Activated naive CD8-positive, alpha-beta T cell treated with anti-CD3 and anti-CD28 coated beads, Interleukin-2, amount 50 U/mL, for 24 hours (primary cell): Measurements from ENCODE around the gene CHD3.

Experiments
- ATAC-seq: fragments of 150-1000 bp; cut with Tn5 transposase; one replicate; pipeline ENCODE4 v1.10.0; 2021
- DNase-seq: peaks from one replicate; pipeline ENCODE4 v3.0.0; 2021
- H3K27ac Mint-ChIP-seq: one replicate; pipeline ENCODE4 v1.8.0; 2021; ENCODE audit warnings: mild to moderate bottlenecking, mixed read lengths
- H3K27me3 Mint-ChIP-seq: one replicate; pipeline ENCODE4 v1.8.0; 2021; ENCODE audit warnings: mixed read lengths
- H3K36me3 Mint-ChIP-seq: one replicate; pipeline ENCODE4 v1.8.0; 2021; ENCODE audit warnings: low read depth, mixed read lengths
- H3K4me1 Mint-ChIP-seq: one replicate; pipeline ENCODE4 v1.8.0; 2021; ENCODE audit warnings: mixed read lengths
- H3K4me3 Mint-ChIP-seq: one replicate; pipeline ENCODE4 v1.8.0; 2021; ENCODE audit warnings: mild to moderate bottlenecking, moderate library complexity, mixed read lengths
- H3K9me3 Mint-ChIP-seq: one replicate; pipeline ENCODE4 v1.8.0; 2021; ENCODE audit warnings: mixed read lengths

CHD3 gene

DNA sequence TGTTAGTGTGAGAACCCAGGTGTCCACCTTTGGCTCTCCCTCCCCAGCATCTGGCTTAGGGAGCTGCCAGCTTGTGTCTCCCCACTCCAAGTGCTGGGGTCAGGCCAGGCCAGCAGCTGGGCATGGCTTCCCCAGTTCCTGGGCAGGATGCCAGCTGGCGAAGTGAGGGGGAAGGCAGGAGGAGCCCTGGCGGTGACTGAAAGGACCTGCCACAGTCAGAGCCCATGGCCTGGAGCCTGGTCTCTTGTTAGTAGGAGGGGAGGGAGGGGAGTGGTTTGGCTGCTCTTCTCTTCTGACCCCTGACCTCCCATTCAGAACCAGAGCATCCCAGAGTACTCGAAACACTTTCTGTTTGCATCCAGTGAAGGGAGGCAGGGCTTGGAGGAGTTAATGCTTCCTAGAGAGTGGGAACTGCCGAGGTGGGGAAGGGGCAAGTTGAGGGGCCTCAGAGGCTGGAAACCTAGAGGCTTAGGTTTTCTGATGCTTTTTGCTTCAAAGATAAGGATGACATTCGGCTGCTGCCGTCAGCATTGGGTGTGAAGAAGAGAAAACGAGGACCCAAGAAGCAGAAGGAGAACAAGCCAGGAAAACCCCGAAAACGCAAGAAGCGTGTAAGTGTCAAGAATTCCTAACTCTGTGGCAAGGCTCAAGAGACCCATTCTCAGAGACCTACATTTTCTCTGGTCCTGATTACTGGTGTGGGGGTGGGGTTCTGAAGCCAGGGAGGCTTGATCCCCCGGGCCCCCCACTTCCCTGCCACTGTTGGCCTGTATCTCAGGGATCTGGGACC lies 772 bp downstream of the CHD3 start:
- no peaks in the 10 kb centered on the region for H3K9me3 Mint-ChIP-seq
- H3K4me3 Mint-ChIP-seq = no peak overlapping the region
- peaks cover 10% of the 10 kb centered on the region for H3K4me1 Mint-ChIP-seq
- DNase-seq = peak; percentile 58
- H3K27ac Mint-ChIP-seq = no peak overlapping the region
- H3K27me3 Mint-ChIP-seq = no peaks in the 10 kb centered on the region
- ATAC-seq = no peak
- peaks cover 32% of the 10 kb centered on the region for H3K36me3 Mint-ChIP-seq

DNA sequence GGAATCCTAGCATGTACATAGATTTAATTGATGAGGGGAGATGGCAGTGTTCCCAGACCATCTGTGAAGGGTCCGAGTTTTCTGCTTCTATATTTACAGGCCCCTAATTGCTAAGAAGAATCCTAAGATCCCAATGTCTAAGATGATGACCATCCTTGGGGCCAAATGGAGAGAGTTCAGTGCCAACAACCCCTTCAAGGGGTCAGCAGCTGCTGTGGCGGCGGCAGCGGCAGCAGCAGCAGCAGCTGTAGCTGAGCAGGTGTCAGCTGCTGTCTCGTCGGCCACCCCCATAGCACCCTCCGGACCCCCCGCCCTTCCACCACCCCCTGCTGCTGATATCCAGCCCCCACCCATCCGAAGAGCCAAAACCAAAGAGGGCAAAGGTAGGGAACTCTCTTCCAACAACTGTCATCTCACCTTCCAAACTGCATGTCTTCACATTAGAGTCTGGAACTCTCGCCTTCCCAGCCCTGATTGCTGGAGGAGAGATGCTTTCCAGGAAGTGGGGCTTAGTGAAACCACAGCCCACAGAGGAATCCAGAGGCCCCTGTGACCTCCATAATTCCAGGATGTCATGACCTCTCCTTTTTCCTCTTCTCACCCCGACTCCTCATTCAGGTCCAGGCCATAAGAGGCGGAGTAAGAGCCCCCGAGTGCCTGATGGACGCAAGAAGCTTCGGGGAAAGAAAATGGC lies 4.7 kb downstream of the CHD3 start:
- no peaks in the 10 kb centered on the region for H3K27me3 Mint-ChIP-seq
- no peaks in the 10 kb centered on the region for H3K9me3 Mint-ChIP-seq
- H3K4me3 Mint-ChIP-seq = no peak overlapping the region
- peaks cover 16% of the 10 kb centered on the region for H3K4me1 Mint-ChIP-seq
- no peak overlapping the region for H3K27ac Mint-ChIP-seq
- H3K36me3 Mint-ChIP-seq = peaks cover 55% of the 10 kb centered on the region
- no peak for DNase-seq
- no peak for ATAC-seq

DNA sequence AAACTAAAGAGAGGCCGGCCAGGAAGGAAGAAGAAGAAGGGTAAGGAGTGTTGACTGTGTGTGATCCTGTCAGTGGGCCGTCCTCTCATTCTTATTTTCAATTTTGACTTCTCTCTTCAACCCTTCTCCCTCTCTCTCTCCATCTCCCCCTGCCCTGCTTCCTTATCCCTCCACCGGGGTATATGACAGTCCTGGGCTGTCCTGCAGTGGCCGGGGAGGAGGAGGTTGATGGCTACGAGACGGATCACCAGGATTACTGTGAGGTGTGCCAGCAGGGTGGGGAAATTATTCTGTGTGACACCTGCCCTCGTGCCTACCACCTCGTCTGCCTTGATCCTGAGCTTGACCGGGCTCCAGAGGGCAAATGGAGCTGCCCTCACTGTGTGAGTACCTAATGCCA lies 5.6 kb downstream of the CHD3 start:
- Mint-ChIP-seq H3K4me1 (peaks cover 16% of the 10 kb centered on the region), H3K27ac (no peak overlapping the region), H3K4me3 (no peak overlapping the region)

DNA sequence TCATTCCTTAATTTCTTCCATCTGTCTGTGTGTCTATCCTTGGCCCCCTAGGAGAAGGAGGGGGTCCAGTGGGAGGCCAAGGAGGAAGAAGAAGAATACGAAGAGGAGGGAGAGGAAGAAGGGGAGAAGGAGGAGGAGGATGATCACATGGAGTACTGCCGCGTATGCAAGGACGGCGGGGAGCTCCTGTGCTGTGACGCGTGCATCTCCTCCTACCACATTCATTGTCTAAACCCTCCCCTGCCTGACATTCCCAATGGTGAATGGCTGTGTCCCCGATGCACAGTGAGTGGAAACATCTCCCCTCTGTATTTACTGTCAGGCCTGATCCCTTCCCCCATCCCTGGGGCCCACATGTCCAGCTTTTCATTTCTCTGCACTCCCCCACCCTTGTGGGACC lies 6.3 kb downstream of the CHD3 start:
- peaks cover 62% of the 10 kb centered on the region for H3K36me3 Mint-ChIP-seq

More for the DNA sequence above, 5.6 kb downstream of the CHD3 start:
- H3K9me3 Mint-ChIP-seq = no peaks in the 10 kb centered on the region
- ATAC-seq (no peak), DNase-seq (no peak)
- no peaks in the 10 kb centered on the region for H3K27me3 Mint-ChIP-seq
- H3K36me3 Mint-ChIP-seq = peaks cover 60% of the 10 kb centered on the region

DNA sequence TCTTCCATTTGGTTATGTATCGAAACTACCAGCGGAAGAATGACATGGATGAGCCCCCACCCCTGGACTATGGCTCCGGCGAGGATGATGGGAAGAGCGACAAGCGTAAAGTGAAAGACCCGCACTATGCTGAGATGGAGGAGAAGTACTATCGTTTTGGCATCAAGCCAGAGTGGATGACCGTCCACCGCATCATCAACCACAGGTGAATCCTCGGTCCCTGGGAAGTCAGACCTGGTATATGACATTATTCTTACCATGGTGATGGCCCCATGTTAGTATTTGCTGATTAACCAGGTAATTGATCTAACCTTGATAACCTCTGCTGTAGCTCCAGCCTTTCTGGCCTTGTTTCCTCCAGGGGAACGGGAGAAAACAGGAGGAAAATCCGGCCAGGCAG lies 8.5 kb downstream of the CHD3 start:
- Mint-ChIP-seq H3K9me3 (no peaks in the 10 kb centered on the region), H3K27ac (peak overlapping the region; percentile 81), H3K27me3 (no peaks in the 10 kb centered on the region), H3K36me3 (peaks cover 61% of the 10 kb centered on the region), H3K4me1 (peaks cover 12% of the 10 kb centered on the region), H3K4me3 (no peak overlapping the region)
- ATAC-seq = no peak
- DNase-seq = no peak

More for the DNA sequence above, 6.3 kb downstream of the CHD3 start:
- H3K27me3 Mint-ChIP-seq = no peaks in the 10 kb centered on the region
- H3K9me3 Mint-ChIP-seq = no peaks in the 10 kb centered on the region
- ATAC-seq (no peak), DNase-seq (no peak)
- H3K27ac Mint-ChIP-seq = no peak overlapping the region
- no peak overlapping the region for H3K4me3 Mint-ChIP-seq
- peaks cover 16% of the 10 kb centered on the region for H3K4me1 Mint-ChIP-seq

DNA sequence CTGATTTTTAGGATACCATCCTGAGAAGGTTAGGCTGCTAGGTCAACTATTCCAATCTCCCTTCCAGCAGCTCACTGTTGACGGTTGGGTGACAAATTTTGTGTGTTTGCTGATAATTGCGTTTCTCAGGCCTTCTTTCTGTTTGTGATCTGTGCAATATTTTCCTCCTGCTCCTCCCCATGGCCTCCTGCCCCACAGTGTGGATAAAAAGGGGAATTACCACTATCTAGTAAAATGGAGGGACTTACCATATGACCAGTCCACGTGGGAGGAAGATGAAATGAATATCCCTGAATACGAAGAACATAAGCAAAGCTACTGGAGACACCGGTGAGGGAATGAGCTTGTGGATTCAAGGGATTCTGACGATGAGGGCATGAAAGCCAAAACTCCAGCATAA lies 9.2 kb downstream of the CHD3 start:
- Mint-ChIP-seq H3K36me3 (peaks cover 65% of the 10 kb centered on the region), H3K9me3 (no peaks in the 10 kb centered on the region), H3K27ac (peak overlapping the region; percentile 81), H3K27me3 (no peaks in the 10 kb centered on the region), H3K4me1 (peaks cover 12% of the 10 kb centered on the region), H3K4me3 (no peak overlapping the region)
- DNase-seq (no peak), ATAC-seq (peak; percentile 74)

DNA sequence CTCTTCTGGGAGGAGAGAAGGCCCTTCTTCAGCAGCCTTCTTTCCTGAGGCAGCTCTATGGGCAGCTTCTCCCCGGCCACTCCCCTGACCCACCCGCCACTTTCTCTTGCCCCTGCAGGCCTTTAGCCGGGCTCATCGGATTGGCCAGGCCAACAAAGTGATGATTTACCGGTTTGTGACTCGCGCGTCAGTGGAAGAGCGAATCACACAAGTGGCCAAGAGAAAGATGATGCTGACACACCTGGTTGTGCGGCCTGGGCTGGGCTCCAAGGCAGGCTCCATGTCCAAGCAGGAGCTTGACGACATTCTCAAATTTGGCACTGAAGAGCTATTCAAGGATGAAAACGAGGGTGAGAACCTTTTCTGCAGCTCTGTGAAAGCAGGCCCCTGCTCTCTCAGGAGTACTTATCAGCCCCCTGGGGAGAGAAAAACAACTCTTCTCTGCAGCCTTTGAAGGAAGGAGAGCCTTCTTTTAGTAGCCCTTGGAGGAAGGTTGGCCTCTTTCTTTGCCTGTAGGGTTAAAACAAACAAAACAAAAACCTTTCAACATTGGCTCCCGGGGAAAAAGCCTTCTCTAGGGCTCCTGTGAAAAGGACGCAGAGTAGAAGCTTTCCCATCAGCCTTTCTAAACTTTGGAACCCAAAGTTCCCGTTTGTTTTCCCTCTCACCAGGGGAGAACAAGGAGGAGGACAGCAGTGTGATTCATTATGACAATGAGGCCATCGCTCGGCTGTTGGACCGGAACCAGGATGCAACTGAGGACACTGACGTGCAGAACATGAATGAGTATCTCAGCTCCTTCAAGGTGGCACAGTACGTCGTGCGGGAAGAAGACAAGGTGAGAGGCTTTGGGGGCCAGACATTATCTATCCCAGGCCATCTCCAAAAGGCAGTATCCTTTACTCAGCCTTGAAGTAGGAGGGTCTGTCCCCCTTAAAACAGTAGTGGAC lies 14.8 kb downstream of the CHD3 start:
- no peak overlapping the region for H3K27ac Mint-ChIP-seq
- H3K9me3 Mint-ChIP-seq = no peaks in the 10 kb centered on the region
- no peak for DNase-seq
- H3K27me3 Mint-ChIP-seq = no peaks in the 10 kb centered on the region
- no peak for ATAC-seq
- no peak overlapping the region for H3K4me3 Mint-ChIP-seq
- no peaks in the 10 kb centered on the region for H3K4me1 Mint-ChIP-seq
- H3K36me3 Mint-ChIP-seq = peaks cover 63% of the 10 kb centered on the region

DNA sequence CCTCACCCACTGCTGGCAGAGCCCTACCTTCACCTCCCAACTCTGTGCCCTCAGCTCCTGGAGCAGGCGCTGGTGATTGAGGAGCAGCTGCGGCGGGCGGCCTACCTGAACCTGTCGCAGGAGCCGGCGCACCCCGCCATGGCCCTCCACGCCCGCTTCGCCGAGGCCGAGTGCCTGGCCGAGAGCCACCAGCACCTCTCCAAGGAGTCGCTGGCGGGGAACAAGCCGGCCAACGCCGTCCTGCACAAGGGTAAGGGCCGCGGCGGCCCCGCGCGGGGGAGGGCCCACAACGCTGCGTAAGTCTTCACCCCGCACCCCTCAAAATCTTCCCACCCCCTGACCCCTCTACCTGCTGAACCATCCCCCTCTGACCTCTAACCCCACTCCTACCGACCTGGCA lies 20.5 kb downstream of the CHD3 start:
- H3K27me3 Mint-ChIP-seq = no peaks in the 10 kb centered on the region
- ATAC-seq = no peak
- H3K4me1 Mint-ChIP-seq = peaks cover 8% of the 10 kb centered on the region
- no peak overlapping the region for H3K4me3 Mint-ChIP-seq
- DNase-seq = no peak
- H3K27ac Mint-ChIP-seq = no peak overlapping the region
- H3K9me3 Mint-ChIP-seq = no peaks in the 10 kb centered on the region
- peaks cover 40% of the 10 kb centered on the region for H3K36me3 Mint-ChIP-seq

DNA sequence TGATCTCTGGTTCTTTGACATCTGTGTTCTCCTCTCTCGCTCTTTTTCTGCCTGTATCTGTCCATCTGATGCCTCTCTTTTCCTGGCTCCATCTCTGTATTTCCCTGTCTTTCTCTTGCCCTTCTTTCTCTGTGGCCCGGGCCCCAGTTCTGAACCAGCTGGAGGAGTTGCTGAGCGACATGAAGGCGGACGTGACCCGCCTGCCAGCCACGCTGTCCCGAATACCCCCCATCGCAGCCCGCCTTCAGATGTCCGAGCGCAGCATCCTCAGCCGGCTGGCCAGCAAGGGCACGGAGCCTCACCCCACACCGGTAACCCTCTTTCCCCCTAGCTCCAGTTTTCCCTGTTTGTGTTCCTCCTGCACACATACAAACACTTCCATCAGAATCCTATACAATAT lies 21.7 kb downstream of the CHD3 start:
- DNase-seq = no peak
- peaks cover 30% of the 10 kb centered on the region for H3K36me3 Mint-ChIP-seq
- ATAC-seq = no peak
- H3K4me1 Mint-ChIP-seq = peaks cover 20% of the 10 kb centered on the region
- no peak overlapping the region for H3K27ac Mint-ChIP-seq
- H3K4me3 Mint-ChIP-seq = no peak overlapping the region
- no peaks in the 10 kb centered on the region for H3K27me3 Mint-ChIP-seq
- no peaks in the 10 kb centered on the region for H3K9me3 Mint-ChIP-seq

DNA sequence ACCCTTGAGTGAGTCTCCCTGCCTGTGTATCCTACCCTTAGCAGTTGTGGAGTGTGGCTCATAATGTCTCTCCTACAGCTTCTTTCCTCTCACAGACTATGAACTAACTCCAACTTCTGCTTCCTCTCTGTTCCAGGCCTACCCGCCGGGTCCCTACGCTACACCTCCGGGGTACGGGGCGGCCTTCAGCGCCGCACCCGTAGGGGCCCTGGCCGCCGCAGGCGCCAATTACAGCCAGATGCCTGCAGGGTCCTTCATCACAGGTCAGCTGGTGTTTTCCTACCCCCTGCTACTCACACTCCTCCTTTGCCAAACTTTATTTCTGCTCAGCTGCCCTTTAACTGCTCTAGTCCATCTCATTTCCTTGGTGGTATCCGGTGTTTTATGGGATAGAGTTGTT lies 22.1 kb downstream of the CHD3 start:
- ATAC-seq (no peak), DNase-seq (no peak)
- peaks cover 28% of the 10 kb centered on the region for H3K36me3 Mint-ChIP-seq
- H3K27ac Mint-ChIP-seq = no peak overlapping the region
- no peaks in the 10 kb centered on the region for H3K27me3 Mint-ChIP-seq
- no peaks in the 10 kb centered on the region for H3K9me3 Mint-ChIP-seq
- peaks cover 24% of the 10 kb centered on the region for H3K4me1 Mint-ChIP-seq
- no peak overlapping the region for H3K4me3 Mint-ChIP-seq

DNA sequence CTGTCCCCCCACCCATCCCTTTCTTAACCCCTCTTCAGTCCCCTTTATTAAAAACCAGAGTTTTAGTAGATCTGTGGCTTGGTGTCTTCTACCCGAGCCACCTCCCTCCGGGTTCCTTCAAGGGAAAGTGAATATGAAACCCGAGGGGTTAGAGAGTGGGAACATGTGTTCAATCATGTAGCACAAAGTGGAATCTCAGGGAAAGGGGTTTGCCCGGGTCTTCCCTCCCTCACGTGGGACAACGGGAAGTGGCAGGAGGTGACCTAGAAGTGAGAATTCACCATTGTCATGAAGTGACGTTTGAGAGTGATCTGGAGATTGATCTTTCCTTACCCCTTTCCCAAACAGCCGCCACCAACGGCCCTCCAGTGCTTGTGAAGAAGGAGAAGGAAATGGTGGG lies 22.5 kb downstream of the CHD3 start:
- Mint-ChIP-seq H3K27me3 (no peaks in the 10 kb centered on the region), H3K27ac (no peak overlapping the region), H3K36me3 (peaks cover 28% of the 10 kb centered on the region), H3K4me1 (peaks cover 26% of the 10 kb centered on the region), H3K9me3 (no peaks in the 10 kb centered on the region), H3K4me3 (no peak overlapping the region)
- ATAC-seq (no peak), DNase-seq (no peak)

DNA sequence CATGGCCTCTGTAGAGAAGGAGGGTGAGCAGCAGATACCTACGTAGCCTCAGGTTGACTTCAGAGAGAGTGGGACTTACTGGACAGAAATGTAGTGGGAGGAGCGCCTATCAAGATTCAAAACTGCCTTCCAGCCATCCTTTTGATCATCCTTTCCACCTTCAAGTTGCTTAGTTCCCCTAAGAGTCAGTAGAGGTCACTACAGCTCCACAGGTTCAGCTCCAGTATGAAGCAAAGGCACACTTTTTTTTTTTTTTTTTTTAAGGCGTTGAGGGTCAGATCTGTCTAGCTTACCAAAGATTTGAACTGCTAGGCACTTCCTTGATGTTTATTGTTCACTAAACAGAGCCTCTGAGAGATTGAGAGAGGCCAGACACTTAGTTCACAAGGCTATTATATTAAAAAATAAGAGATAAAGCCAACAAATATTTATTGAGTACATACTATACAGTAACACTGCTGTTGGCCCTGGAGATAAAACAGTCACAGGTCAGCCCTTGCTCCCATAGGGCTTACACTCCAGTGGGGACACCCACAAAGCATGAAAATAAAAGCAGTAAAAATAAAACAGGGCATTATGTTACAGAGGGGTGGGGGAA lies 24.4 kb downstream of the CHD3 start:
- Mint-ChIP-seq H3K4me3 (no peak overlapping the region), H3K4me1 (peaks cover 36% of the 10 kb centered on the region), H3K9me3 (no peaks in the 10 kb centered on the region), H3K27ac (peak overlapping the region; percentile 70), H3K27me3 (no peaks in the 10 kb centered on the region), H3K36me3 (peaks cover 24% of the 10 kb centered on the region)
- peak; percentile 45 for ATAC-seq
- DNase-seq = no peak

DNA sequence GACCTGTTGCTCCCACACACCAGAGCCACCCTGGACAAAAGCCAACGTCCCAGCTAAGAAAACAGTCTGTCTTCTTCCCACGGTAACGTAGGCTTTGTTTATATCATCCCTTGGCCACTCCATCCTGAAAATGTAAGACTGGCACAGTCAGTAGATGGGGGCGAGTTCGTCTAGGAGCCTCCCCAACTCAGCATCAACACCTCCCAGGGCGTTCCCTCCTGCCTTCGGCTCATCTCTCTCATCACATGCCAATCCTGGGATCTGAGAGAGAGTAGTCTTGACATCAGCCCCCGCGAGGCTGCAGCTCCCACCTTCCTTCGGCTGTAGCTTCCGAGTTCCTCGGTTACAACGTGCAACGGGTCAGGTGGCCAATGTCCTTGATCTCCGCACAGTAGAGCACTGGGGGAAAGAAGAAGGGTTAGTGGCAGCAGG lies 26.6 kb downstream of the CHD3 start:
- DNase-seq (no peak), ATAC-seq (no peak)
- Mint-ChIP-seq H3K4me1 (peaks cover 36% of the 10 kb centered on the region), H3K27ac (peak overlapping the region; percentile 90), H3K4me3 (peak overlapping the region; percentile 88), H3K9me3 (no peaks in the 10 kb centered on the region), H3K36me3 (peaks cover 9% of the 10 kb centered on the region), H3K27me3 (no peaks in the 10 kb centered on the region)
